ENCODE data around the gene RNF17. TPM values are rescaled to one million over a fixed set of nuclear protein-coding genes. Genes with fewer than 3 reads are reported as not detected.

RNF17 gene
- total RNA-seq, 1 donor from 2014 or later = not detected

GRCh38 chr13:24866488-24866887 lies 102.5 kb downstream of the RNF17 start:
- Mint-ChIP-seq H3K36me3 (ENCODE audit: low read depth) (no peaks in the 10 kb centered on the region), H3K4me3 (ENCODE audit: unreplicated experiment) (no peak overlapping the region), H3K27ac (ENCODE audit: unreplicated experiment) (no peak overlapping the region), H3K27me3 (ENCODE audit: low read depth) (peaks cover 14% of the 10 kb centered on the region), H3K9me3 (ENCODE audit: low read depth) (no peaks in the 10 kb centered on the region), H3K4me1 (ENCODE audit: low read depth) (no peaks in the 10 kb centered on the region)
- DNase-seq (ENCODE audit: low spot score) = no peak
- TF ChIP-seq CTCF (IDR thresholded peaks at IDR 0.05) = no peak

- Mint-ChIP-seq H3K4me1 (ENCODE audit: low read depth) (no peaks in the 10 kb centered on the region), H3K27me3 (ENCODE audit: low read depth) (peaks cover 11% of the 10 kb centered on the region), H3K27ac (ENCODE audit: unreplicated experiment) (no peak overlapping the region), H3K9me3 (ENCODE audit: low read depth) (no peaks in the 10 kb centered on the region), H3K4me3 (ENCODE audit: unreplicated experiment) (no peak overlapping the region), H3K36me3 (ENCODE audit: low read depth) (no peaks in the 10 kb centered on the region)
- DNase-seq (ENCODE audit: low spot score) = no peak
- no peak for TF ChIP-seq CTCF (IDR thresholded peaks at IDR 0.05)
Measured at GRCh38 chr13:24868874-24869273, 104.9 kb downstream of the RNF17 start.

GRCh38 chr13:24870380-24870760 lies 106.4 kb downstream of the RNF17 start:
- Mint-ChIP-seq H3K27ac (ENCODE audit: unreplicated experiment) (no peak overlapping the region), H3K4me1 (ENCODE audit: low read depth) (no peaks in the 10 kb centered on the region)

GRCh38 chr13:24875566-24875965 lies 111.6 kb downstream of the RNF17 start:
- Mint-ChIP-seq H3K27ac (ENCODE audit: unreplicated experiment) (no peak overlapping the region), H3K9me3 (ENCODE audit: low read depth) (no peaks in the 10 kb centered on the region), H3K36me3 (ENCODE audit: low read depth) (no peaks in the 10 kb centered on the region), H3K4me1 (ENCODE audit: low read depth) (no peaks in the 10 kb centered on the region), H3K27me3 (ENCODE audit: low read depth) (no peaks in the 10 kb centered on the region), H3K4me3 (ENCODE audit: unreplicated experiment) (no peak overlapping the region)
- no peak for TF ChIP-seq CTCF (IDR thresholded peaks at IDR 0.05)
- no peak for DNase-seq (ENCODE audit: low spot score)

More at GRCh38 chr13:24870380-24870760, 106.4 kb downstream of the RNF17 start:
- DNase-seq (ENCODE audit: low spot score) = no peak
- H3K36me3 Mint-ChIP-seq (ENCODE audit: low read depth) = no peaks in the 10 kb centered on the region
- no peak for TF ChIP-seq CTCF (IDR thresholded peaks at IDR 0.05)
- peaks cover 11% of the 10 kb centered on the region for H3K27me3 Mint-ChIP-seq (ENCODE audit: low read depth)
- no peak overlapping the region for H3K4me3 Mint-ChIP-seq (ENCODE audit: unreplicated experiment)
- no peaks in the 10 kb centered on the region for H3K9me3 Mint-ChIP-seq (ENCODE audit: low read depth)

- Mint-ChIP-seq H3K4me3 (ENCODE audit: unreplicated experiment) (no peak overlapping the region), H3K27ac (ENCODE audit: unreplicated experiment) (no peak overlapping the region), H3K4me1 (ENCODE audit: low read depth) (no peaks in the 10 kb centered on the region), H3K36me3 (ENCODE audit: low read depth) (no peaks in the 10 kb centered on the region), H3K27me3 (ENCODE audit: low read depth) (no peaks in the 10 kb centered on the region), H3K9me3 (ENCODE audit: low read depth) (no peaks in the 10 kb centered on the region)
- TF ChIP-seq CTCF (IDR thresholded peaks at IDR 0.05) = no peak
- DNase-seq (ENCODE audit: low spot score) = no peak
Measured at GRCh38 chr13:24877531-24877930, 113.6 kb downstream of the RNF17 start.
